HepG2 (cell line): Measurements from ENCODE around the gene KATNB1.

Experiments used
- BHLHE40 ChIP-seq: IDR thresholded peaks from 2 replicates; pipeline ENCODE4 v1.6.1; 2011; ENCODE audit warnings: low read length, improper control_type of control experiment
- CBX5 ChIP-seq: sonication (generic); formaldehyde crosslinking; IDR thresholded peaks from 2 replicates; pipeline ENCODE4 v1.4.0; 2020; ENCODE audit warnings: missing genetic modification reagents, borderline replicate concordance
- ETV5 ChIP-seq: IDR thresholded peaks from 2 replicates; pipeline ENCODE4 v1.6.1; 2018; ENCODE audit warnings: missing biosample characterization, missing genetic modification reagents, inconsistent platforms, borderline replicate concordance
- KLF11 ChIP-seq: IDR thresholded peaks from 2 replicates; pipeline ENCODE4 v1.6.1; 2016; ENCODE audit warnings: missing compliant biosample characterization
- ZFX ChIP-seq: sonication (generic); formaldehyde crosslinking; IDR thresholded peaks from 2 replicates; pipeline ENCODE4 v1.4.0; 2020; ENCODE audit warnings: mild to moderate bottlenecking, low read depth, missing genetic modification reagents, moderate library complexity
- ZMYM2 ChIP-seq: sonication (generic); formaldehyde crosslinking; IDR thresholded peaks from 2 replicates; pipeline ENCODE4 v1.8.0; 2022; ENCODE audit warnings: mild to moderate bottlenecking, missing genetic modification reagents
- ZNF138 ChIP-seq: sonication (generic); formaldehyde crosslinking; IDR thresholded peaks from 2 replicates; pipeline ENCODE4 v1.5.0; 2020; ENCODE audit warnings: mild to moderate bottlenecking, low read depth, missing genetic modification reagents
- ZNF737 ChIP-seq: sonication (generic); formaldehyde crosslinking; IDR thresholded peaks from 2 replicates; pipeline ENCODE4 v1.5.0; 2020; ENCODE audit warnings: missing genetic modification reagents, mild to moderate bottlenecking, borderline replicate concordance
- TF ChIP-seq, protein P1 (sequence below): IDR thresholded peaks from 2 replicates; pipeline ENCODE4 v1.6.1; 2016
- TF ChIP-seq, protein P2 (sequence below): sonication (generic); formaldehyde crosslinking; IDR thresholded peaks from 2 replicates; pipeline ENCODE4 v1.4.0; 2020; ENCODE audit warnings: mild to moderate bottlenecking, missing genetic modification reagents

DNA sequence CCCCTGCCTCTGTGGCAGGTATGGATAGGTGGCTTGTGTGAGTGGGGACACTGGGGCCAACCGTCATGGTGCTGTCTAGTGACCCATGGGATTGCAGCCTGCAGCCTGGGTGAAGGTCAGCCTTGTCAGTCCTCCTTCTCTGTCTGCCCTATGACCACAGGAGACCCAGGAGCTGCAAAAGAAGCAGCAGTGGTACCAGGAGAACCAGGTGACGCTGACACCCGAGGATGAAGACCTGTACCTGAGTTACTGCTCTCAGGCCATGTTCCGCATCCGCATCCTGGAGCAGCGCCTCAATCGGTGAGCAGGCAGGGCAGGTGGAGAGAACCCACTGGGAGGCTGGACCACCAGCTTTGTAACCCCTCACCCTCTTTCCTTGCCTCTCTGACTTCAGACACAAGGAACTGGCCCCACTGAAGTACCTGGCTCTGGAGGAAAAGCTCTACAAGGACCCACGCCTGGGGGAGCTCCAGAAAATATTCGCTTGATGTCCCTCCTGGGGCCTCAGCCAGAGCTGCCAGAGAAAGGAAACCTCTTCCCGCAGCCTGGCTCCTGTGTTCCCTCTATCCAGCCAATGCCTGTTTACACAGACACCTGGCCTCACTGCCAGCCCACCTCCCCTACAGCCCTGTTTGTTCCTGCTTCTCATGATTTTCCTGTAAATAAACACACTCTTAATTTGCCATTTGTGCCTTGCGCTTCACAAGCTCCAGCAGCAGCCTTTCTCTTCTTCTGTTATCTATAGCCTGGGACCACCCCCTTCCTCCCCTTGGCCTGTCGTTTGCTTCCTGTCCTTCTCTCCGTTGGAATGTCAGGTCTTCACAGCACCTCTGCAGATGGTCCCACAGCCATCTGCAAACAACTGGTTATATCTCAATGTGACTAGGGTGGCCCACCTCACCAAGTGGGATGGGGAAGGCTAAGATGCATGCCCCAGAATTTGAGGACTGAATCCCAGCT is 4.5 kb upstream of the KATNB1 start:
- TF ChIP-seq ZNF138 (CRISPR knock-in tag), result no peak
- no peak for TF ChIP-seq KLF11 (CRISPR knock-in tag)
- TF ChIP-seq, protein P1, sequence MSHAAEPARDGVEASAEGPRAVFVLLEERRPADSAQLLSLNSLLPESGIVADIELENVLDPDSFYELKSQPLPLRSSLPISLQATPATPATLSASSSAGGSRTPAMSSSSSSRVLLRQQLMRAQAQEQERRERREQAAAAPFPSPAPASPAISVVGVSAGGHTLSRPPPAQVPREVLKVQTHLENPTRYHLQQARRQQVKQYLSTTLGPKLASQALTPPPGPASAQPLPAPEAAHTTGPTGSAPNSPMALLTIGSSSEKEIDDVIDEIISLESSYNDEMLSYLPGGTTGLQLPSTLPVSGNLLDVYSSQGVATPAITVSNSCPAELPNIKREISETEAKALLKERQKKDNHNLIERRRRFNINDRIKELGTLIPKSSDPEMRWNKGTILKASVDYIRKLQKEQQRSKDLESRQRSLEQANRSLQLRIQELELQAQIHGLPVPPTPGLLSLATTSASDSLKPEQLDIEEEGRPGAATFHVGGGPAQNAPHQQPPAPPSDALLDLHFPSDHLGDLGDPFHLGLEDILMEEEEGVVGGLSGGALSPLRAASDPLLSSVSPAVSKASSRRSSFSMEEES (CRISPR knock-in tag), result no peak
- TF ChIP-seq ETV5, result no peak
- no peak for TF ChIP-seq ZNF737 (CRISPR knock-in tag)
- TF ChIP-seq ZMYM2, result no peak
- TF ChIP-seq CBX5 (CRISPR knock-in tag), result no peak
- TF ChIP-seq BHLHE40, result no peak
- no peak for TF ChIP-seq ZFX (CRISPR knock-in tag)
- TF ChIP-seq, protein P2, sequence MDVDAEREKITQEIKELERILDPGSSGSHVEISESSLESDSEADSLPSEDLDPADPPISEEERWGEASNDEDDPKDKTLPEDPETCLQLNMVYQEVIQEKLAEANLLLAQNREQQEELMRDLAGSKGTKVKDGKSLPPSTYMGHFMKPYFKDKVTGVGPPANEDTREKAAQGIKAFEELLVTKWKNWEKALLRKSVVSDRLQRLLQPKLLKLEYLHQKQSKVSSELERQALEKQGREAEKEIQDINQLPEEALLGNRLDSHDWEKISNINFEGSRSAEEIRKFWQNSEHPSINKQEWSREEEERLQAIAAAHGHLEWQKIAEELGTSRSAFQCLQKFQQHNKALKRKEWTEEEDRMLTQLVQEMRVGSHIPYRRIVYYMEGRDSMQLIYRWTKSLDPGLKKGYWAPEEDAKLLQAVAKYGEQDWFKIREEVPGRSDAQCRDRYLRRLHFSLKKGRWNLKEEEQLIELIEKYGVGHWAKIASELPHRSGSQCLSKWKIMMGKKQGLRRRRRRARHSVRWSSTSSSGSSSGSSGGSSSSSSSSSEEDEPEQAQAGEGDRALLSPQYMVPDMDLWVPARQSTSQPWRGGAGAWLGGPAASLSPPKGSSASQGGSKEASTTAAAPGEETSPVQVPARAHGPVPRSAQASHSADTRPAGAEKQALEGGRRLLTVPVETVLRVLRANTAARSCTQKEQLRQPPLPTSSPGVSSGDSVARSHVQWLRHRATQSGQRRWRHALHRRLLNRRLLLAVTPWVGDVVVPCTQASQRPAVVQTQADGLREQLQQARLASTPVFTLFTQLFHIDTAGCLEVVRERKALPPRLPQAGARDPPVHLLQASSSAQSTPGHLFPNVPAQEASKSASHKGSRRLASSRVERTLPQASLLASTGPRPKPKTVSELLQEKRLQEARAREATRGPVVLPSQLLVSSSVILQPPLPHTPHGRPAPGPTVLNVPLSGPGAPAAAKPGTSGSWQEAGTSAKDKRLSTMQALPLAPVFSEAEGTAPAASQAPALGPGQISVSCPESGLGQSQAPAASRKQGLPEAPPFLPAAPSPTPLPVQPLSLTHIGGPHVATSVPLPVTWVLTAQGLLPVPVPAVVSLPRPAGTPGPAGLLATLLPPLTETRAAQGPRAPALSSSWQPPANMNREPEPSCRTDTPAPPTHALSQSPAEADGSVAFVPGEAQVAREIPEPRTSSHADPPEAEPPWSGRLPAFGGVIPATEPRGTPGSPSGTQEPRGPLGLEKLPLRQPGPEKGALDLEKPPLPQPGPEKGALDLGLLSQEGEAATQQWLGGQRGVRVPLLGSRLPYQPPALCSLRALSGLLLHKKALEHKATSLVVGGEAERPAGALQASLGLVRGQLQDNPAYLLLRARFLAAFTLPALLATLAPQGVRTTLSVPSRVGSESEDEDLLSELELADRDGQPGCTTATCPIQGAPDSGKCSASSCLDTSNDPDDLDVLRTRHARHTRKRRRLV, result no peak
